ENCODE data around the gene EXOC8.
"Not testable (repeated sequence)": the region's sequence is repeated elsewhere in the genome, so short reads cannot be mapped to it uniquely, and the experiment has no call there.

The EXOC8 gene

GRCh38 chr1:231351816-231352215, 14.2 kb upstream of the EXOC8 start:
- DNase-seq, result no peak

GRCh38 chr1:231348856-231349255, 11.2 kb upstream of the EXOC8 start:
- not testable (repeated sequence) for DNase-seq

DNA sequence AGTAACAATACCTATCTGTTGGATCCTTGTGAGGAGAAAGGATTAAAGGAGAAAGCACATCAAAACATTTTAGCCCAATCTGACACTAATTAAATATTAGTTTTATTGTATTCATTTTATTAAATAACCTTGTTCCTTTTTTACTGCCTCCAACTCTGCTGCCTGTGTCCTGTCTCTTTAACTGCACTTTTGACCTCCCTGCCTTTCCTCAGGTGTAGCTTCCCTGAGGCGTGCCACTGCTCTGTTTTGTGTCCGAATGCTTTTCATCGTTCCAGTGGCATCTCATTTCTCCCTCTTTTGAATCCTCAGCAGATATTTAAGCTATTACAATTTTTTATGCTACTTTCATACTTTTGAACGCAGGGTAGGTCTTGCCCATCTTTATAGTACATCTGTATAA, 10.8 kb upstream of the EXOC8 start:
- no peak for DNase-seq

- DNase-seq, result no peak
Observed at GRCh38 chr1:231347961-231348360, 10.3 kb upstream of the EXOC8 start.

DNA sequence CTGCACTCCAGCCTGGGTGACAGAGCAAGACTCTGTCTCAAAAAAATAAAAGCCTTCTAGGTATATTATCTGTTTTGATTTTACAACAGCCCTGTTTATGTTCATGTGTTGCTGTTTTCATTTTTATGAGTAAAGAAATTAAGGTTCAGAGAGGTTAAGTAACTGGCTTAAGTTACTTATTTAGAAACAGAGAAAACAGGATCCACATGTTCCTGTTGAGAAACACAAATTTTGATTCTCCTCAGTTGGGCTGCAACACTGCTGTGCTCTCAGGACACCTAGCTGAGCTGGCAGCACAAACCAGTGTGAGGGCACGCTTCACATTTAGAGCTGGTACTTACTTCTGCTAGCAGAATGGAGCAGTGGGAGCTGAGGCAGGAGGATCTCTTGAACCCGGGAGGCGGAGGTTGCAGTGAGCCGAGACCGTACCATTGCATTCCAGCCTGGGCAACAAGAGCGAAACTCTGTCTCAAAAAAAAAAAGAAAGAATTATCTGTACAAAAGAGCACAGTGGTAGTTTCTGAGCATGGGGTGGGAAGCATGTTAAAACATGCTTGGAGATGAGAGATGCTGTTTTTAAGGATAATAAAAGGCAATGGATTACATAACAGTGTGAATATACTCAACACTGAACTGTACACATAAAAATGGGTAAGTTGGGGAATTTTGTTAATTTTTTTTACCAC, 2.8 kb upstream of the EXOC8 start:
- no peak for DNase-seq

GRCh38 chr1:231338270-231339128, 847 bp upstream of the EXOC8 start, which contains the start of gene SPRTN:
SPRTN (plus strand) TSS chr1:231338293; CDS start chr1:231338384, 91 bp downstream.
- DNase-seq, result no peak

DNA sequence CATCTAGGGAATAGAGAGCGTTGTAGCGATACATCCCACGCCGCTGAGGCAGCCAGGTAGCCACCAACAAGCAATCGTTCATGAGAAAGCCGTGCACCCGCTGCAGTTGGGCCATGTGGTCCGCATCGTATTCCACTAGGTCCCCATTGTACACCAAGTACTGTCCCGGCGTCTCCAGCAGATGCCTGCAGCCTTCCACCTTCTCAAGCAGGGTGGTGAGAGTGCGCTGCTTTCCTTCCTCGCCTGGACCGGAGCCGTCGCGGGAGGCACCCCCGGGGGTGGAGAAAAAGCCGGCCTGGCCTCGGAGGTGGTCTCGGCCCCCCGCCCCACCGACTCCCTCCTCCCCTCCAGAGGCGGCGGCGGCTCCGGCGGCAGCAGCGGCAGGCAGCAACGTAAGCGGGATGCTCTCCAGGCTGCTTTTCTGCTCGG, 595 bp downstream of the EXOC8 start:
- DNase-seq, result no peak

GRCh38 chr1:231335663-231336602, 1.7 kb downstream of the EXOC8 start:
- DNase-seq, result no peak

GRCh38 chr1:231334952-231335351, 2.7 kb downstream of the EXOC8 start:
- DNase-seq, result no peak

GRCh38 chr1:231334079-231334666, 3.5 kb downstream of the EXOC8 start:
- no peak for DNase-seq

DNA sequence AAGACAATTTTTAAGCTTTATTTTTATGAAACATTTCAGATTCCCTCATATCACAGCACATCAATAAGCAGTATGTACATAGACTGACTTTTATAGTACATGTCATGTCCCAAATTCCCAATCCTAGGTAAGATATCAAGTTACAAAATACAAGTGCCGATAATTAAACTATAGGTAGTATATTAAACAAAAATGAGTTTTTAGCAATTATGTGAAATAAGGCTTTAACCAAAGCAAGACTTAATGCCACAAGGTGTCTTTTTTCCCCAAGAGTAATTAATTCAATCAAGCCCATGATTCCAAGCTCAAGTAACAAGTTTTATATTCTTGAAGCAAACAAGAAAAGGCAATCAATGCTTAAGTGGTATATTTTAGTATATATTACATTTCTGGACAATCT, 4.9 kb downstream of the EXOC8 start:
- DNase-seq, result no peak

GRCh38 chr1:231329483-231329882, 8.2 kb downstream of the EXOC8 start:
- no peak for DNase-seq

- DNase-seq, result no peak
Observed at GRCh38 chr1:231327617-231328016, 10.0 kb downstream of the EXOC8 start.

GRCh38 chr1:231326248-231326647, 11.4 kb downstream of the EXOC8 start:
- no peak for DNase-seq

DNA sequence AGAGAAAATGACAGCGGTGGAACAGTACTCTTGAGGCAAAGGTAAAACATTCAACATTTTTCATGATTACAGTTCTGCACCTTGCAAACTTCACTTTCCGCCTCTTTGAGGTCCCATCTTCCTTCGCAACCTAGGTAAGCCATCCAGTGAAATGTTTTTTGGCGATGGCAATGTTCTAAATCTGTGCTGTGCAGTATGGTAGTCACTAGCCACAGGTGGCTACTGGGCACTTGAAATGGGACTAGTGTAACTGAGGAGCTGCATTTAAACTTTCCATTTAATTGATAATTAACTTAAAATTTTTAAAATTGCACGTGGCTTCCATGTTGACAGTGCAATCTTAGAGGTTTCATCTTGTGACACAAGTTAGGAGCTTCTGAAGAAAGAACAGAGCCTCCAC, 13.0 kb downstream of the EXOC8 start:
- DNase-seq, result no peak

GRCh38 chr1:231322880-231323530, 14.6 kb downstream of the EXOC8 start:
- DNase-seq, result no peak

DNA sequence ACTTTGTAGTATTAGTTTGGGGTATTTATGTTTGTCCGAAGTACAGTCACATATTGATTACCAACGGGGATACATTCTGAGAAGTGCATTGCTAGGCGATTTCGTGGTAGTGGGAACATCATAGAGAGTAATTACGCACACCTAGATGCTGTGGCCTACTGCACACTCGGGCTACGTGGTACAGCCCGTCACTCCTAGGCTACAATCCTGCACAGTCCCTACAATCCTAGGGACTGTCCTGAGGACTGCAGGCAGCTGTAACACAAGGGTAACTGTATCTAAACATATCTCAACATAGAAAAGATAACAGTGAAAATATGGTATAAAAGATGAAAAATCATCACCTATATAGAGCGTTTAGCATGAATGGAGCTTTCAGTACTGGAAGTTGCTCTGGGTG, 18.6 kb downstream of the EXOC8 start:
- no peak for DNase-seq

DNA sequence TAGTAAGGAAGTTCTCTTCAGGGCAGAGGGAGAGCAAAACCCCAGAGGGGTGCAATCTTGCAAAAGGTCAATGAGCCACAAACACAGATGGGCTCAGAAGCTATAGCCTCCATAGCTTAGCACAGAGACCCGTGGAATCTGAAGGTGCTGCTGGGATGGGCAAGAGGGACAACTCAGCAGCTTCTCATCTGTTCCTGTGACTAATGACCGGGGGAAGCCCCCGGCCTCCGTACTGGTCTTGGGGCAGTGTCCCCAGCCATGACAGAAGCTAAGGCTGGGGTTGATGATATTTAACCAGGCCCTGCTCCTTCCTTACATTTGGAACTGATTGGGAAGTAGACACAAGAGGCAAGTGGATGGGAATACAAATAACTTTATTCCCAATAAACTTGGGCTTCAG, 19.1 kb downstream of the EXOC8 start:
- no peak for DNase-seq

DNA sequence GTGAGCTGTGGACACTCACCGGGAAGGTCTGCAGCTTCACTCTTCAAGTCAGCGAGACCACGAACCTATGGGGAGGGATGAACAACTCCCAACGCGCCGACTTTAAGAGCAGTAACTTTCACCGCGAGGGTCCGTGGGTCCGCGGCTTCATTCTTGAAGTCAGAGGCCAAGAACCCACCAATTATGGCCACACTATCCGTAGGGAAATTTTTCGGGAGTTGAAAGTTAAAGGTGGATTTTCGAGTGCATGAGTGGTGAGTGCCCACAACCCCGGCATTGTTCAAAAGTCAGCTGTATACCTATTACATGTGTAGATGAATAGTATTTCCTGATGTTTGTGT, 19.7 kb downstream of the EXOC8 start:
- DNase-seq, result no peak

GRCh38 chr1:231317306-231318014, 20.2 kb downstream of the EXOC8 start:
- DNase-seq, result no peak

DNA sequence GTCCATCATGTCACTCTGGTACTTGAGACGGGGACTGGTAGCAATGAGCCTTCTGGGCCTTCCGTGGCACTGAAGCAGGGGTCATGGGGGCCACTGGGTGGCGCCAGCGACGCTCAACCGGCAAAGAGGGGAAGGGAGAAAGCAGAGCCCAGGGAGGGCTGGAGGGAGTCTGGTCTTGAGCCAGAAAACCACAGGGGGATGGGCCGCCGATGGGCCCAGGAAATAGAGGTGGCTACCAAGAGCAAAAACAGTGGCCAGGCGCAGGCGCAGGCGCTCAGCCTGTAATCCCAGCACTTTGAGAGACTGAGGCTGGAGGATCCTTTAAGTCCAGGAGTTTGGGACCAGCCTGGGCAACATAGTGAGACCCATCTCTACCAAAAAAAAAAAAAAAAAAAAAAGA, 21.8 kb downstream of the EXOC8 start:
- no peak for DNase-seq

DNA sequence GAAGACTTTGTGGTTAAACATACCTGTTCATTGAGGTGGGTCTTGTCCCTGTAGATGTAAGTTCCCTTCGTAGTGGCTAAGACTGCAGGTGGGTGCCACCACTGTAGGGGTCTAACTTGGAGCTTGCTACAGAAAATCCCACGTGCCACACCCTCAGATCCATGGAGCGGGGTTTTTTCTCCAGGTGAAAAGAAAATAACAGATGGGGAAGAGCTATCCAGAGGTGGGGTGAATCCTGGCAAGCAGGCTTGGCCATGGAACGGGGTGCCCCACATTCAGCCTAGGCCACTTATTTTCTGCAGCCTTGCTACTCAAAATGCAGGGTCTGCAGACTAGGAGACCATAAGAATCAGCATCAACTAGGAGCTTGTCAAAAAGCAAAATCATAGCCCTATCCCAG, 24.0 kb downstream of the EXOC8 start:
- no peak for DNase-seq

All from midbrain (tissue), 1 donor.